Activated gamma-delta T cell (primary cell): ENCODE measurements around the gene DRC1.

Experiments
- DNase-seq: peaks from one replicate; lab custom pipeline; 2025; lab: John Stamatoyannopoulos, UW

The DRC1 gene

GRCh38 chr2:26399771-26400376 is 1.8 kb upstream of the DRC1 start:
- DNase-seq = no peak

DNA sequence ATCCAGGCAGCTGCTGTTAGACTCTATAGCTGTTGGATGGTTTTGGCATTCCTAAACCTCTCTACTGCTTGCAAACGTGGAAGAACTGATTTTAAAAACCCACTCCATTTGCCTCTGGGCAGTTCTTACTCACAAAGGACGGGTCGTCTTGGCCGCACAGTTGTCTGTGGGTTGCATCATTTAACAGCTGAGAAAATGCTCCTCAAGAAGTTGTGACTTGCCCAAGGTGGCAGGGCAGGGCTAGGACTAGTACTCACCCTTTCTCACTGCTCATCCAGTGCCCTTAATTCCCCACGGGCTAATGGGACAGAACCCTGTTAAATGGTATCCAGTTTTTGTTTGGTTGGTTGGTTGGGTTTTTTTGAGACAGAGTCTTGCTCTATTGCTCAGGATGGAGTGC is 997 bp upstream of the DRC1 start:
- no peak for DNase-seq

DNA sequence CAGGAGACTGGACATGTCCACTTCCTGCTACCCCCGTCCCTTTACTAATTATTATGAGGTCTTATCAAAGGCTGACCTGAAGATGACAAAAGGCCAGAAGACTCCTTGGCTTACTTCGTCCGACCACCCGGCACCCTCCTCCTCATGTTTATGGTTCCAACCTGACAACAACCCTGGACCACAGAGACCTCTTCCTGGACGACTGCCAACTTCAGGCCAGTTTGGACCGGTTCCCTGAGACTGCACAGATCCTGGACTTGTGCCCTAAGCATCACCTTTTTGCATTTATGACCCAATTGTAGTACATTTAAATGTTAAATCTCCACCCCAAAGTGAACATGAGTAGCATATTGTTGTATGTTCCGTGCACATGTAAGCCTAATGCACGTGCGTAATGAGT is 5.8 kb downstream of the DRC1 start:
- DNase-seq = no peak

DNA sequence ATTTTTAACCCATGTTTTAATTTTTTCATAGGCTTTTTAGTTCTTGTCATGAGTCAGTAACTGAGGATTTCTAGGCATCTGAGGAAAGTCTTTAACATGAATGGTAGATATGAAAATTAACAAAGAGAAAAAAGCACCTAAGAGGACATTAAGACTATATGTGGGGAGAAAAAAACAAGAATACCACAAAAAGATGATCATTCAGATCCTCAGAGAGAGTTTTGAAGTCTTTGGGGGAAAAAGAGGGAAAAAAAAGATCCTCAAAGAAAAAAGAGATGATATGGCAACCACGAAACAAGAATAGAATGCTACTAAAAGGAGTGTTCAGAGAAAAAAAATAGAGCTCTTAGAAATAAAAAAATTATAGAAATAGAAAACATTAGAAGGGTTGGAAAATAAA is 8.1 kb downstream of the DRC1 start:
- no peak for DNase-seq

- no peak for DNase-seq
Observed at GRCh38 chr2:26410764-26411243, 9.1 kb downstream of the DRC1 start.

DNA sequence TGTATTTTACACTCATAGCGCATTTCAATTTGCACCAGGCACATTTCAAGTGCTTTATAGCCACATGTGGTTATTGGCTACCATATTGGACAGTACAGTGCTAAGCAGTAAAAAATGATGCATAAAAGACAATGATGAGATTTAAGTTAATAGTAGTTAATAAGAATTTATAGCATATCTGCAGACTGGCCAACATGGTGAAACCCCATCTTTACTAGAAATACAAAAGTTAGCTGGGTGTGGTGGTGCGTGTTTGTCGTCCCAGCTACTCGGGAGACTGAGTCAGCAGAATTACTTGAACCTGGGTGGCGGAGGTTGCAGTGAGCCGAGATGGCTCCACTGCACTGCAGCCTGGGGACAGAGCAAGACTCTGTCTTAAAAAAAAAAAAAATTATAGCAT is 9.7 kb downstream of the DRC1 start:
- DNase-seq = no peak

DNA sequence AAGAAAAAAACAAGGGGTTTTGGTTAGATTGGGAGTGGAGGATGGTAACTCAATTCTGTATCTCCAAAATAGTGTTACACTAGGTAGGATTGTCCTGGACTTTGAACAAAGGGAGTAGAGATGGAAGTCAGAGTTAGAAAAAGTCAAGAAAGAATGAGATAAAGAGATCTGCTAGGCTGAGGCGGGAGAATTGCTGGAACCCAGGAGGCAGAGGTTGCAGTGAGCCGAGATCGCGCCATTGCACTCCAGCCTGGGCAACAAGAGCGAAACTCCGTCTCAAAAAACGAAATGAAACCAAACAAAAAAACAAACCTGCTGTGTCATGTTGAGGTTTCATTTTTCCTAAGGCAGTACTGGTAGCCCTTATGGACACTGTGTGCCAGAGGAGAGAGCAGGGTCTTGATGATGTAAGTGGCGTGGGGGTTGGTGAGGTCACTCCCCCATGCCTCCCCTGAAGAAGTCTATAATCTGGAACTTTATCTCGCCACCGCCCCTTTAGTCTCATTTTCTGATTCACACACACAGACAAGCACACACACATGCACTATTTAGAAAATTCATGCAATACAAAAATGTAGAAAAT is 10.5 kb downstream of the DRC1 start:
- DNase-seq = no peak

DNA sequence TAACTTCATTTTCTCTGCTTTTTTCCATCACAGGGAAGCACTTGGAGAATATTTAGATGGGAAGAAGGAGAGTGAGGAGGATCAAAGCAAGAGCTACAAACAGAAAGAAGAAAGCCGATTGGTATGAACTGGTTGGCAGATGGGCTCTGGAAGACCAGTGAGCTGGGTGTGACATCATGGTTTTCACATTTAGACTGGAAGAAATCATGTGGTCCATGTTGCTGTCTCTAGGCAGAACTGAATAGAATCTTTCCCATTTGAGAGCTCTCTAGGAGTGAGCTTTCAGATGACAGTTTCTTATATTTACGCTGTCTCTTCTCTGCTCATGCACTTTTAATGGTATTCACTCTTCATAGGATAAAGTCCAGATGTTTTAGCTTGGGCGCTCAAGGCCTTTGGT is 12.6 kb downstream of the DRC1 start:
- DNase-seq = no peak

GRCh38 chr2:26421961-26422360 is 20.2 kb downstream of the DRC1 start:
- DNase-seq = no peak

- DNase-seq = no peak
Observed at GRCh38 chr2:26422947-26423629, 21.4 kb downstream of the DRC1 start.

DNA sequence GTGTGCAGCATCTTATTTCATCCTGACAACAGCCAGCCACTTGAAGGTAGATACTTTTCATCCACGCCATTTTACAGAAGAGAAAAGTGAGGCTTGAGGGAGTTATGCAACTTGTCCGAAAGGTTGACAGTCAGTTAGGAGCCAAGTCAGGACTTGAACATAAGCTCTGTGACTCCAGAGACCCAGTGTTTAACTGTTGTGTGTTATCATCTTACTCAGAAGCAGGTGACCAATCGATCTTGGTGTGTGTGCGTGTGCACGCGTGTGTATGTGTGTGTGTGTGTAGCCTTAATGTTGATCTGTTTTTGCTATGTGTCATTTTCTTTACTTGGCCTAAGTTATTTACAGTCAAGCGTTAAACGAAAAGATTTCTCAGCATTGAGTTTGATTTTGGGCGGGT is 22.0 kb downstream of the DRC1 start:
- DNase-seq = no peak

DNA sequence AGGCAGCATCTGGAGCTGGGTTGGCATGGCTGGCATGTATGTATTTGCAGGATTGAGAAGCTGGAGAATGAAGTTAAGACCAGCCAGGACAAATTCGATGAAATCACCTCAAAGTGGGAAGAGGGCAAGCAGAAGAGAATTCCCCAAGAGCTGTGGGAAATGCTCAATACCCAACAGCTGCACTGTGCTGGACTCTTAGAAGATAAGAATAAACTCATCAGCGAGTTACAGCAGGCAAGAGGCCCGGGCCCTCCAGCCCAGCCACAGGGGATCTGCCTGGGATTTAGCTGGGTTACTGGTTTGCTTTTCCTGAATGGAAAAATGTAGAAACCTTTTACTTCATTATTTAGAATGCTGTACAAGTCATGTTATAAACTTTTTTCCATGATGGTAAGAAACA is 22.5 kb downstream of the DRC1 start:
- DNase-seq = no peak

GRCh38 chr2:26428846-26429245 is 27.1 kb downstream of the DRC1 start:
- no peak for DNase-seq

DNA sequence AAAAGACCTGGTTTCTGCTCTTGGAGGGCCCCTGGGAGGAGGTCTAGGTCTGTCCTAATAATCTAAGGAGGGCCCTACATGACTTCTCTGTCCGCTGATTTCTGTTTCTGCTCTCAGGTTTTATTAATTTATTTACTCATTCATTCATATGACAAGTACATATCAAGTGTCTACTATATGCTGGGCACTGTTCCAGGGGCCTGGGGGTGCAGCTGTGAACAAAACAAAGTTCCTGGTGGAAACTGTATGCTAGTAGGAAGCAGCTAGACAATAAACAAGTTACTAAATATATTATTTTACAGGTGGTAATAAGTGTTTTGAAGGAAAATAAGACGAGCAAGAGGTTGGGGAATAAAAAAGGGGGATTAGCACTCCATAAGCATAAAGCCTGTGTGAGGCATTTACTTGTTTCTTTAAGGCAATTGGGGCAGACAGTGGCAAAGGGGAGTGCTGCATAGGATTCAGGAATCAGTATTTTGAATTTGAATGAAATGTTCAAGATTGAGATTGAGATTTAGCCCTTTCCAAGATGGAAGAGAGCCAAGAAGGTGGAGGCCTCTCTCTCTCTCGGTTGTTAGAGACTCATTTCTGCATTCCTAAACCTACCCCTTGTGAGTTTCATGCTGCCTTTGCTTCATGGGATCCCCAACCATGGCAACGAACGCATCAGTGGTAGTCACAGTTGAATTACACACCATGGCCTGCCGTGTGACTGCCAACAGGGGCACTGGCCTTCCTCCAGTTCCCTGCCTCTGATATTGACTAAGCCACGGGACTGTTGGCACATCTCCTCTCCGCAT is 28.3 kb downstream of the DRC1 start:
- DNase-seq = no peak

GRCh38 chr2:26430826-26431225 is 29.1 kb downstream of the DRC1 start:
- DNase-seq = no peak

DNA sequence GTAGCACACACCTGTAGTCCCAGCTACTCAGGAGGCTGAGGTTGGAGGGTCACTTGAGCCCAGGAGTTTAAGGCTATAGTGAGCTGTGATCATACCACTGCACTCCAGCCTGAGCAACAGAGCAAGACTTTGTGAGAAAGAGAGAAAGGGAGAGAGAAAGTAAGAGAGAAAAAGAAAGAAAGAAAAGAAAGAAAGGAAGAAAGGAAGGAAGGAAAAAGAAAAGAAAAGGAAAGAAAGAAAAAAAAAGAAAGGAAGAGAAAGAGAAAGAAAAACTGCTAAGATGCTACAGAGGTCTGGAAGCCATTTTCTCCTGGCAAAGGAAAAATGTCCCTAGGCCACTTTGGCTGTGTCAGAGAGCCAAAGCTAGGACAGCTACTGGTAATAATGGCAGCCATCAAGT is 30.6 kb downstream of the DRC1 start:
- no peak for DNase-seq

- DNase-seq = no peak
Observed at GRCh38 chr2:26432859-26433258, 31.1 kb downstream of the DRC1 start.

GRCh38 chr2:26435106-26435505 is 33.4 kb downstream of the DRC1 start:
- no peak for DNase-seq

DNA sequence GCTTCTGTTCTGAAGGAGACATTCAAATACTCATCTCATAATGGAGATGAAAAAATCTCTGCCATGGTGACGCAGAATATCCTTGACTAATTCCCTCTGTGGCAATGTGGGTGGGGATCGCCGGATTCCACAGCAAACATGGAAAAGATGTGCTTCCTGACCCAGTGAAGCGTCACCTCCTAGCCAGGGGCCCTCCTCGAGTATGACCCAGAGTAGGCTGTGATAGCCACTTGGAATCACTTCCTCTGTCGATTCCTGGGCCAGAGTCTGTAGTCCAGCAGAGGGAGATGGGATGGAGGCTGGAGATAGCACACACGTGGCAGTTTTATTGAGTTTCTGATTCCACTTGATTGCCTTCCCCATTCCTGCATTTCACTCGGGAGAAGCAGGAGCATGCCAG is 36.8 kb downstream of the DRC1 start:
- no peak for DNase-seq

GRCh38 chr2:26438926-26439325 is 37.2 kb downstream of the DRC1 start:
- DNase-seq = no peak

- DNase-seq = no peak
Observed at GRCh38 chr2:26442301-26442700, 40.6 kb downstream of the DRC1 start.

- no peak for DNase-seq
Observed at GRCh38 chr2:26442707-26443106, 41.0 kb downstream of the DRC1 start.

GRCh38 chr2:26444236-26444635 is 42.5 kb downstream of the DRC1 start:
- no peak for DNase-seq
